K562 (cell line): Measurements from ENCODE around the gene ATF3. TPM values are rescaled to one million over a fixed set of nuclear protein-coding genes. Genes with fewer than 3 reads are reported as not detected.

Experiments
- CBX5 ChIP-seq: IDR thresholded peaks from 2 replicates; pipeline ENCODE4 v1.6.1; 2014; ENCODE audit warnings: low read depth, borderline replicate concordance
- CHD1 ChIP-seq: fragments of 200-600 bp; sonication (generic); IDR thresholded peaks from one replicate; pipeline ENCODE4 v1.6.1; 2012; ENCODE audit warnings: mild to moderate bottlenecking, moderate library complexity, low read length, inconsistent platforms
- COPS2 ChIP-seq: fragments of 450-650 bp; conservative IDR thresholded peaks from 2 replicates; pipeline ENCODE4 v1.6.1; 2016; ENCODE audit warnings: mild to moderate bottlenecking, moderate library complexity
- KLF1 ChIP-seq: fragments of 450-650 bp; IDR thresholded peaks from 2 replicates; pipeline ENCODE4 v1.6.1; 2016; ENCODE audit warnings: missing genetic modification characterization, missing compliant biosample characterization
- KLF6 ChIP-seq: fragments of 250-450 bp; sonication (Bioruptor Pico); IDR thresholded peaks from 2 replicates; pipeline ENCODE4 v1.4.0; 2020; ENCODE audit warnings: mild to moderate bottlenecking, moderate library complexity, borderline replicate concordance
- MTA1 ChIP-seq: fragments of 450-650 bp; IDR thresholded peaks from 2 replicates; pipeline ENCODE4 v1.6.1; 2017; ENCODE audit warnings: borderline replicate concordance
- NBN ChIP-seq: fragments of 450-650 bp; IDR thresholded peaks from 2 replicates; pipeline ENCODE4 v1.6.1; 2016; ENCODE audit warnings: low read depth, mild to moderate bottlenecking
- POLR2AphosphoS2 ChIP-seq: IDR thresholded peaks from 2 replicates; pipeline ENCODE4 v1.6.1; 2012; ENCODE audit warnings: low read length, improper control_type of control experiment
- PTTG1 ChIP-seq: fragments of 450-650 bp; IDR thresholded peaks from 2 replicates; pipeline ENCODE4 v1.6.1; 2016; ENCODE audit warnings: low read depth, mild to moderate bottlenecking, missing genetic modification characterization, missing compliant biosample characterization
- SAFB ChIP-seq: fragments of 200-400 bp; formaldehyde crosslinking; IDR thresholded peaks from 2 replicates; pipeline ENCODE4 v1.6.1; 2017; ENCODE audit warnings: low read depth, low read length, borderline replicate concordance
- SMC3 ChIP-seq: conservative IDR thresholded peaks from 2 replicates; pipeline ENCODE4 v1.6.1; 2011; ENCODE audit warnings: low read depth, low read length, improper control_type of control experiment; ENCODE audit not compliant: insufficient read depth
- SRSF3 ChIP-seq: fragments of 200-400 bp; formaldehyde crosslinking; IDR thresholded peaks from 2 replicates; pipeline ENCODE4 v1.6.1; 2016; ENCODE audit warnings: mild to moderate bottlenecking, low read length, moderate library complexity; ENCODE audit not compliant: insufficient read depth
- SRSF9 ChIP-seq: fragments of 200-400 bp; formaldehyde crosslinking; IDR thresholded peaks from 2 replicates; pipeline ENCODE4 v1.6.1; 2017; ENCODE audit warnings: low read depth, low read length, borderline replicate concordance
- THRA ChIP-seq: fragments of 450-650 bp; IDR thresholded peaks from 2 replicates; pipeline ENCODE4 v1.6.1; 2017; ENCODE audit warnings: mild to moderate bottlenecking, moderate library complexity
- TRIM25 ChIP-seq: fragments of 450-650 bp; IDR thresholded peaks from 2 replicates; pipeline ENCODE4 v1.7.0; 2016; ENCODE audit warnings: borderline replicate concordance
- TRIM28 ChIP-seq: fragments of 450-650 bp; IDR thresholded peaks from 2 replicates; pipeline ENCODE4 v1.6.1; 2017
- ZBTB5 ChIP-seq: fragments of 450-650 bp; IDR thresholded peaks from 2 replicates; pipeline ENCODE4 v1.6.1; 2017; ENCODE audit warnings: antibody characterized with exemption
- ZFP30 ChIP-seq: fragments of 250-450 bp; sonication (Bioruptor Pico); IDR thresholded peaks from 2 replicates; pipeline ENCODE4 v1.8.0; 2022; ENCODE audit warnings: moderate library complexity, mild to moderate bottlenecking, inconsistent platforms, borderline replicate concordance
- ZNF184 ChIP-seq: sonication (generic); formaldehyde crosslinking; IDR thresholded peaks from 2 replicates; pipeline ENCODE4 v1.5.0; 2020; ENCODE audit warnings: missing genetic modification reagents
- ZNF41 ChIP-seq: fragments of 250-450 bp; sonication (Bioruptor Pico); conservative IDR thresholded peaks from 2 replicates; pipeline ENCODE4 v1.4.0; 2020; ENCODE audit warnings: mild to moderate bottlenecking
- ZNF518B ChIP-seq: fragments of 250-450 bp; sonication (Bioruptor Pico); IDR thresholded peaks from 2 replicates; pipeline ENCODE4 v1.5.0; 2021; ENCODE audit warnings: mild to moderate bottlenecking, moderate library complexity
- polyA plus RNA-seq, 8 experiments: library from polyadenylated mRNA; depleted of rRNA in 4 of 8; stranded (reverse) in 5 of 8; unstranded in 3 of 8; fragments of >200 nt; fragmentation: Nextera tagmentation in 2 of 8; fragmentation: Illumina TruSeq in 1 of 8; extraction: Ambion mirVana in 2 of 8; extraction: Trizol in 1 of 8; gene quantifications; 2 replicates each; pipeline versions ENCODE4 v1.2.1 to v1.2.3, GENCODE V29; 2011 to 2014; ENCODE audit warnings: inconsistent platforms in 1 of 8, missing spikeins in 1 of 8
- total RNA-seq, 7 experiments: library from RNA; depleted of rRNA in 6 of 7; stranded (reverse); fragments of >200 nt in 6 of 7; fragmentation: Illumina TruSeq in 2 of 7; extraction: Trizol in 2 of 7; gene quantifications; 2 replicates each; pipeline versions ENCODE4 v1.2.1 to v1.2.3, GENCODE V29; 2011 to 2021; ENCODE audit warnings: low replicate concordance in 1 of 7

ATF3 gene
- total and polyA plus RNA-seq, 9 of the 15 experiments (the other 6 are each of a cell fraction or from before 2014, with no cell fraction given) = 3.5 to 28.2 (median 19.8) TPM

- TF ChIP-seq ZBTB5 (no peak), COPS2 (no peak), KLF1 (tag) (no peak), ZFP30 (CRISPR knock-in tag) (no peak), ZNF41 (no peak), CBX5 (no peak), KLF6 (CRISPR knock-in tag) (no peak), PTTG1 (no peak), CHD1 (no peak), POLR2AphosphoS2 (no peak; the same call in 1 of the 2 replicates), ZNF518B (CRISPR knock-in tag) (no peak), TRIM28 (no peak), SRSF9 (no peak), NBN (no peak), SRSF3 (0 out of 2 replicates have a peak, but pooled peaks have one; percentile 48), SAFB (peak; percentile 33; the same call in 1 of the 2 replicates), SMC3 (no peak), ZNF184 (CRISPR knock-in tag) (no peak), TRIM25 (no peak), THRA (no peak), MTA1 (no peak)
Measured at GRCh38 chr1:212608959-212609700, 569 bp downstream of the ATF3 start (continued).
